GM18951 (cell line): ENCODE data around the gene RPS14.

Source experiments
- POLR2A ChIP-seq: IDR thresholded peaks from 4 replicates; pipeline ENCODE4 v1.6.1; 2011; ENCODE audit warnings: mild to moderate bottlenecking; ENCODE audit not compliant: insufficient read length, insufficient read depth; ENCODE audit errors: extremely low read depth
- in situ Hi-C: fragments of 300-500 bp; cut with MboI; formaldehyde crosslinking; loops from one replicate; pipeline ENCODE4 v1.12.0; 2022; ENCODE audit warnings: low sequenced_read_pairs, mixed read lengths, inconsistent platforms; ENCODE audit not compliant: unreplicated experiment

The RPS14 gene

DNA sequence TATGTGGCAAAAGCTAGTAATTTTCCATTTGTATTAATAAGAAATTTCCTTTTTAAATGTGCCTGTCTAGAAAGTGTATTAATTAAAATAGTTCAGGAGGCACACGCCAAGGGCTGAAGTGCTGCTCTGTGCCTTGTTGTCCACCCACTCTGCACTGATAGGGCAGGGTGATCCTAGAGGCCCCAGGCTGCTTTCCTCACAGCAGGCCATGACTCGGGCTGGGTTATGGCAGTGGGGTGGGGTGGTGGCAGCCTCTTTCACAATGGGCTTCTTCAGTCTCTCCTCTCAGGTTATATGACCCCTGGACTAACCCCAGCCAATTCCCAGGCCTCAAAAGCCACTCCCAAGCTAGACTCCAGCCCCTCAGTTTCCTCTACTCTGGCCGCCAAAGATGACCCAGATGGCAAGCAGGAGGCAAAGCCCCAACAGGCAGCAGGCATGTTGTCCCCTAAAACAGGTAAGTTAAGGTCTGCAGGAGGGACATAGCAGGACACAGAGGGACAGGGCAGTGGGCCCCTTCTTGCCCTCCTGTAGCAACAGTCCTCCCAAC, 56.4 kb downstream of the RPS14 start:
- in situ Hi-C loops = no loop called here
- TF ChIP-seq POLR2A = no peak

DNA sequence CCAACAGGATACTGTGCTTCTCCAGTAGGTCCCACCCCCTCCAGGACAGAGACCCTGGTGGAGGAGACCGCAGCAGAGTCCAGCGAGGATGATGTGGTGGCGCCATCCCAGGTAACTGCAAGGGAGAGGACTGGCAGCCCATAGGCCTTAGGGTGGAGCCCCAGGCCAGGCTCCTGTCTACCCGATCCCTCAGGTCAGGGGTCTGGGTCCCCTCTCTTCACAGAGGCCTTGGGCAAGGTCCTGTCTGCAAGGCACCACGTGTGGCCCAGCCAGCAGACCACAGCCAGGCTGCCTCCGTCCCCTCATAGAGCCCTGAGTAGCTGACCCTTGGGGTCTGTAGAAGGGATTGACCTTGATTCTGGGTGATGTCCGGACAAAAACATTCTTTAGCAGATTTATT, 56.9 kb downstream of the RPS14 start:
- in situ Hi-C loops = no loop called here
- TF ChIP-seq POLR2A = no peak
